NCI-H345 treated with DMSO at 0.1 percent for 48 hours (cell line): ENCODE measurements around the gene SLC35E2B.

ENCODE experiments used
- DNase-seq: peaks from one replicate; lab custom pipeline; 2025; ENCODE audit not compliant: unreplicated experiment; lab: John Stamatoyannopoulos, UW

SLC35E2B gene

GRCh38 chr1:1614954-1615255 is 77.7 kb downstream of the SLC35E2B start:
- no peak for DNase-seq

- no peak for DNase-seq
Observed at GRCh38 chr1:1614204-1614953, 78.2 kb downstream of the SLC35E2B start.

- no peak for DNase-seq
Observed at GRCh38 chr1:1613509-1614082, 79.0 kb downstream of the SLC35E2B start.

GRCh38 chr1:1612104-1612400 is 80.5 kb downstream of the SLC35E2B start:
- no peak for DNase-seq

- no peak for DNase-seq
Observed at GRCh38 chr1:1610796-1611195, 81.8 kb downstream of the SLC35E2B start.

- DNase-seq = no peak
Observed at GRCh38 chr1:1609822-1610485, 82.6 kb downstream of the SLC35E2B start.
